GM12878 (cell line): ENCODE measurements around the gene ZFPM1. TPM values are rescaled to one million over a fixed set of nuclear protein-coding genes. Genes with fewer than 3 reads are reported as not detected.

Experiments used
- ATAC-seq: fragments of 200-7000 bp; cut with Tn5 transposase; 3 replicates; pipeline ENCODE4 v1.9.1; 2020; ENCODE audit warnings: mild to moderate bottlenecking, moderate library complexity
- BruUV-seq: library from RNA; stranded (reverse); fragments of 400-500 nt; replicated peaks from 2 replicates; lab custom pipeline; 2021; lab: Mats Ljungman, UMichigan
- CTCF ChIA-PET: fragments of 300-600 bp; sonication (Branson Sonifier 250); formaldehyde crosslinking; extraction: SDS; loops from one replicate; lab custom pipeline; 2021; ENCODE audit warnings: inconsistent platforms; lab: Yijun Ruan, JAX
- POLR2A ChIA-PET: fragments of 350-600 bp; formaldehyde crosslinking; extraction: SDS; loops from one replicate; lab custom pipeline; 2021; ENCODE audit warnings: inconsistent platforms; lab: Charles Lee
- RAD21 ChIA-PET: fragments of 300-600 bp; sonication (Branson Sonifier 250); formaldehyde crosslinking; loops from one replicate; lab custom pipeline; 2023; ENCODE audit warnings: antibody characterized with exemption; ENCODE audit not compliant: unreplicated experiment; lab: Charles Lee
- SMC1A ChIA-PET: fragments of 300-600 bp; sonication (Branson Sonifier 250); formaldehyde crosslinking; loops from one replicate; lab custom pipeline; 2023; ENCODE audit not compliant: unreplicated experiment, uncharacterized antibody; lab: Charles Lee
- DNase-seq: peaks from one replicate; pipeline ENCODE4 v3.0.0-alpha.2; 2011; ENCODE audit warnings: low read depth, low spot score
- FAIRE-seq: peaks from 3 replicates; lab custom pipeline; 2011; peaks lifted over from hg19 to GRCh38; lab: Jason Lieb, UNC
- H2AFZ ChIP-seq: 2 replicates; pipeline ENCODE4 v1.6.0; 2011; ENCODE audit warnings: low read depth, low read length, control low read depth; ENCODE audit not compliant: control insufficient read depth
- H3K27ac ChIP-seq: 2 replicates; pipeline ENCODE4 v1.5.1; 2011; ENCODE audit warnings: control low read depth; ENCODE audit not compliant: control insufficient read depth, insufficient read depth
- H3K27me3 ChIP-seq, 2 experiments: replicated peaks in 1 of 2; 2 replicates each; pipeline versions ENCODE4 v1.6.0 to v1.6.1; 2011; ENCODE audit warnings: low read length in 1 of 2; ENCODE audit not compliant: control insufficient read depth in 2 of 2, insufficient read depth in 2 of 2
- H3K36me3 ChIP-seq, 2 experiments: 2 replicates each; pipeline ENCODE4 v1.5.1; 2011; ENCODE audit warnings: low read length in 1 of 2; ENCODE audit not compliant: control insufficient read depth in 2 of 2, insufficient read depth in 2 of 2
- H3K4me1 ChIP-seq: 2 replicates; pipeline ENCODE4 v1.6.1; 2011; ENCODE audit warnings: mild to moderate bottlenecking, low read length, moderate library complexity, mixed read lengths; ENCODE audit not compliant: control insufficient read depth, insufficient read depth
- H3K4me2 ChIP-seq: 2 replicates; pipeline ENCODE4 v1.6.0; 2011; ENCODE audit warnings: control low read depth; ENCODE audit not compliant: control insufficient read depth, insufficient read depth
- H3K4me3 ChIP-seq: fragments of 200-600 bp; sonication (generic); 2 replicates; pipeline ENCODE4 v1.5.1; 2016
- H3K79me2 ChIP-seq: 2 replicates; pipeline ENCODE4 v1.6.0; 2011; ENCODE audit warnings: low read length; ENCODE audit not compliant: control insufficient read depth, insufficient read depth
- H3K9ac ChIP-seq: 2 replicates; pipeline ENCODE4 v1.8.0; 2011; ENCODE audit warnings: low read length, control low read depth, mixed read lengths; ENCODE audit not compliant: control insufficient read depth, insufficient read depth
- H3K9me3 ChIP-seq: replicated peaks from 3 replicates; pipeline ENCODE4 v1.5.1; 2011; ENCODE audit warnings: mild to moderate bottlenecking, low read length; ENCODE audit not compliant: control insufficient read depth, insufficient read depth
- H4K20me1 ChIP-seq: 2 replicates; pipeline ENCODE4 v1.6.0; 2011; ENCODE audit not compliant: control insufficient read depth, insufficient read depth
- ETV6 ChIP-seq, 2 experiments: fragments of 450-650 bp in 1 of 2; IDR thresholded peaks in 1 of 2; conservative IDR thresholded peaks in 1 of 2; 2 replicates each; pipeline ENCODE4 v1.6.1; 2014; ENCODE audit warnings: antibody characterized with exemption in 1 of 2, borderline replicate concordance in 1 of 2, low read depth in 1 of 2, mild to moderate bottlenecking in 1 of 2, moderate library complexity in 1 of 2
- SMC3 ChIP-seq: IDR thresholded peaks from 2 replicates; pipeline ENCODE4 v1.6.1; 2011; ENCODE audit warnings: low read length, improper control_type of control experiment, borderline replicate concordance
- WGBS: methylation state at CpG from one replicate; pipeline ENCODE4 v1.1.6; 2016; ENCODE audit warnings: low lambda C conversion rate; ENCODE audit not compliant: insufficient replicate concordance, insufficient coverage; ENCODE audit errors: missing lambda C conversion rate; 5-methylcytosine and 5-hydroxymethylcytosine counted together
- in situ Hi-C: fragments of 300-500 bp; cut with MboI; formaldehyde crosslinking; loops from 9 replicates; pipeline ENCODE4 v1.14.3; 2018; ENCODE audit warnings: mixed read lengths
- intact Hi-C: fragments of 100-400 bp; cut with micrococcal nuclease; formaldehyde crosslinking; loops from one replicate; pipeline ENCODE4 v1.14.2; 2022; ENCODE audit not compliant: unreplicated experiment
- polyA plus RNA-seq, 11 experiments: library from polyadenylated mRNA; depleted of rRNA in 4 of 11; unstranded in 6 of 11; stranded (reverse) in 5 of 11; fragments of >200 nt; fragmentation: Nextera tagmentation in 4 of 11; fragmentation: Illumina TruSeq in 1 of 11; extraction: Ambion mirVana in 4 of 11; extraction: Trizol in 1 of 11; gene quantifications; 1 replicate in 1 of 11; 2 replicates in 10 of 11; pipeline versions ENCODE4 v1.2.1 to v1.2.3, GENCODE V29; 2011 to 2016; ENCODE audit warnings: inconsistent platforms in 2 of 11, missing spikeins in 2 of 11, low read depth in 1 of 11
- total RNA-seq, 4 experiments: library from RNA; depleted of rRNA in 3 of 4; stranded (reverse); fragments of >200 nt in 3 of 4; fragmentation: Illumina TruSeq in 1 of 4; extraction: Trizol in 1 of 4; gene quantifications; 2 replicates each; pipeline versions ENCODE4 v1.2.1 to v1.2.3, GENCODE V29; 2013 to 2021
- TF ChIP-seq, protein P1 (sequence below): fragments of 450-650 bp; IDR thresholded peaks from 2 replicates; pipeline ENCODE4 v1.6.1; 2016; ENCODE audit warnings: mild to moderate bottlenecking

Gene ZFPM1
- total and polyA plus RNA-seq, 10 of the 15 experiments (the other 5 are each of a cell fraction or from before 2014, with no cell fraction given): 0.02 to 5.1 (median 0.30) TPM

DNA sequence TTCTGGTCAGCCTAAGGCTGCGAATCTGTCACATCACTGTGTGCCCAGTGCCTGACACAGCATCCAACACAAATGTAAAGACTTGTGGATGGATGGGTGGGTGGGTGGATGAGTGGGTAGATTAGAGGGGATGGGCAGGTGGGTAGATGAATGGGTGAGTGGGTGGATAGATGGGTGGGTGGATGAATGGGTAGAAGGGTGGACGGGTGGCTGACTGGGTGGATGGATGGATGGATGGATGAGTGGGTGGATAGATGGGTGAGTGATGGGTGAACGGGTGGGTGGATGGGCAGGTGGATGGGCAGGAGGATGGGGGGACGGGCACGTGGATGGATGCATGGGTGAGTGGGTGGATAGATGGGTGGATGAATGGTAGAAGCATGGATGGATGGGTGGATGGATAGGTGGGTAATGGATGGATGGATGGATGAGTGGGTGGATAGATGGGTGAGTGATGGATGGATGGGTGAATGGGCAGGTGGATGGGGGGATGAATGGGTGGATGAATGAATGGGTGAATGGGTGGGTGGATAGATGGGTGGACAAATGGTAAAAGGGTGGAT, 31.1 kb upstream of the ZFPM1 start:
- intact Hi-C loops: no loop called here
- Histone ChIP-seq H3K27me3 (no peaks in the 10 kb centered on the region; a peak in 1 of 4 replicates), H3K79me2 (no peaks in the 10 kb centered on the region), H4K20me1 (no peaks in the 10 kb centered on the region), H2AFZ (no peak overlapping the region), H3K9ac (no peak overlapping the region), H3K4me3 (no peak overlapping the region), H3K27ac (no peak overlapping the region), H3K4me2 (no peak overlapping the region), H3K36me3 (no peaks in the 10 kb centered on the region), H3K9me3 (no peaks in the 10 kb centered on the region), H3K4me1 (no peaks in the 10 kb centered on the region)
- TF ChIP-seq SMC3: no peak
- TF ChIP-seq, protein P1, sequence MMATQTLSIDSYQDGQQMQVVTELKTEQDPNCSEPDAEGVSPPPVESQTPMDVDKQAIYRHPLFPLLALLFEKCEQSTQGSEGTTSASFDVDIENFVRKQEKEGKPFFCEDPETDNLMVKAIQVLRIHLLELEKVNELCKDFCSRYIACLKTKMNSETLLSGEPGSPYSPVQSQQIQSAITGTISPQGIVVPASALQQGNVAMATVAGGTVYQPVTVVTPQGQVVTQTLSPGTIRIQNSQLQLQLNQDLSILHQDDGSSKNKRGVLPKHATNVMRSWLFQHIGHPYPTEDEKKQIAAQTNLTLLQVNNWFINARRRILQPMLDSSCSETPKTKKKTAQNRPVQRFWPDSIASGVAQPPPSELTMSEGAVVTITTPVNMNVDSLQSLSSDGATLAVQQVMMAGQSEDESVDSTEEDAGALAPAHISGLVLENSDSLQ: no peak
- ChIA-PET RAD21 (no interaction called here), CTCF (no interaction called here), SMC1A (no interaction called here), POLR2A (no interaction called here)
- FAIRE-seq (no peak), DNase-seq (no peak), ATAC-seq (no peak)
- in situ Hi-C loops: no loop called here
- WGBS: 9% methylated on average over 5 of the region's 5 CpGs
- no TSS peak for BruUV-seq

DNA sequence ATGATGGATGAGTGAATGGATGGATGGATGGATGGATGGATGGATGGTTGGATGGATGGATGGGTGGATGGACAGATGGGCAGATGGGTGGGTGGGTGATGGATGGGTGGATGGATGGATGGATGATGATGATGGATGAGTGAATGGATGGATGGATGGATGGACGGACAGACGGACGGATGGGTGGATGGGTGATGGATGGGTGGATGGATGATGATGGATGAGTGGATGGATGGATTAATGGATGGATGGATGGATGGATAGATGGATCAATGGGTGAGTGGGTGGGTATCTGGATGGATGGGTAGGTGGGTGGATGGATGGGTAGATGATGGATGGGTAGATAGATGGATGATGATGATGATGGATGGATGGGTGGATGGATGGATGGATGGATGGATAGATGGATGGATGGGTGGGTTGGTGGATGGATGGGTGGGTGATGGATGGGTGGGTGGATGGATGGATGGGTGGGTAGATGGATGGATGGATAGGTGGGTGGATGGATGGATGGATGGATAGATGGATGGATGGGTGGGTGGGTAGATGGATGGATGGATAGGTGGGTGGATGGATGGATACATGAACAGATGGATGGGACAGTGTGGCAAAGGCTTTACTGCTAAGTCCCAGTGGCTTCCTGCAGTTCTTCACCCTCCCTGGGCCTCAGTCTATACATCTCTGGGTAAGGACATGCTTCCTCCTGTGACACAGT, 30.2 kb upstream of the ZFPM1 start:
- no TSS peak for BruUV-seq
- 45% methylated on average over 3 of the region's 3 CpGs for WGBS
- no peak overlapping the region for H3K4me2 ChIP-seq
- H3K9me3 ChIP-seq: no peaks in the 10 kb centered on the region
- H3K36me3 ChIP-seq: no peaks in the 10 kb centered on the region
- TF ChIP-seq ETV6 (conservative IDR thresholded peaks at IDR 0.05 in 1 of 2, IDR thresholded peaks at IDR 0.05 in 1 of 2; ENCODE audit: borderline replicate concordance in 1 of 2, low read depth in 1 of 2): no peak
- TF ChIP-seq, all 136 proteins: peak for 0
- FAIRE-seq (no peak), DNase-seq (no peak), ATAC-seq (no peak)
- in situ Hi-C loops (no loop called here), intact Hi-C loops (no loop called here)
- ChIA-PET SMC1A (no interaction called here), CTCF (no interaction called here), RAD21 (no interaction called here), POLR2A (no interaction called here)
- H3K4me1 ChIP-seq: no peaks in the 10 kb centered on the region
- H2AFZ ChIP-seq: no peak overlapping the region
- no peaks in the 10 kb centered on the region; a peak in 1 of 4 replicates for H3K27me3 ChIP-seq
- H4K20me1 ChIP-seq: no peaks in the 10 kb centered on the region
- no peaks in the 10 kb centered on the region for H3K79me2 ChIP-seq
- H3K27ac ChIP-seq: no peak overlapping the region
- no peak overlapping the region for H3K4me3 ChIP-seq
- no peak overlapping the region for H3K9ac ChIP-seq
